ENCODE data around the gene USP51.
"Not testable (repeated sequence)": the region's sequence is repeated elsewhere in the genome, so short reads cannot be mapped to it uniquely, and the experiment has no call there.

Gene USP51

GRCh38 chrX:55489314-55490009, at the start of gene USP51:
USP51 (minus strand) TSS chrX:55489848; CDS start chrX:55488939, 909 bp downstream.
- FAIRE-seq: peak; percentile 85

GRCh38 chrX:55524487-55524886, 34.8 kb upstream of the USP51 start:
- FAIRE-seq (no peak), DNase-seq (ENCODE audit: insufficient read length, low spot score) (no peak)

More at GRCh38 chrX:55489314-55490009, at the start of gene USP51:
- DNase-seq (ENCODE audit: insufficient read length, low spot score): peak; percentile 9

GRCh38 chrX:55523356-55523755, 33.7 kb upstream of the USP51 start:
- DNase-seq (ENCODE audit: insufficient read length, low spot score) (no peak), FAIRE-seq (no peak)

GRCh38 chrX:55522596-55523276, 33.1 kb upstream of the USP51 start:
- DNase-seq (ENCODE audit: insufficient read length, low spot score) (no peak), FAIRE-seq (no peak)

- no peak for FAIRE-seq
Measured at GRCh38 chrX:55521687-55522086, 32.0 kb upstream of the USP51 start.

GRCh38 chrX:55516794-55517481, 27.3 kb upstream of the USP51 start:
- peak; percentile 100 for FAIRE-seq
- DNase-seq (ENCODE audit: insufficient read length, low spot score): not testable (repeated sequence)

More at GRCh38 chrX:55521687-55522086, 32.0 kb upstream of the USP51 start:
- no peak for DNase-seq (ENCODE audit: insufficient read length, low spot score)

GRCh38 chrX:55513045-55513737, 23.5 kb upstream of the USP51 start:
- FAIRE-seq; DNase-seq (ENCODE audit: insufficient read length, low spot score): not testable (repeated sequence)

- FAIRE-seq: peak; percentile 78
- not testable (repeated sequence) for DNase-seq (ENCODE audit: insufficient read length, low spot score)
Measured at GRCh38 chrX:55508410-55509152, 18.9 kb upstream of the USP51 start.

GRCh38 chrX:55507699-55508098, 18.1 kb upstream of the USP51 start:
- DNase-seq (ENCODE audit: insufficient read length, low spot score): not testable (repeated sequence)
- peak; percentile 45 for FAIRE-seq

- peak; percentile 67 for FAIRE-seq
- not testable (repeated sequence) for DNase-seq (ENCODE audit: insufficient read length, low spot score)
Measured at GRCh38 chrX:55507010-55507409, 17.4 kb upstream of the USP51 start.

GRCh38 chrX:55490974-55491373, 1.3 kb upstream of the USP51 start:
- DNase-seq (ENCODE audit: insufficient read length, low spot score) (no peak), FAIRE-seq (no peak)

GRCh38 chrX:55490121-55490520, 473 bp upstream of the USP51 start:
- FAIRE-seq (no peak), DNase-seq (ENCODE audit: insufficient read length, low spot score) (no peak)

GRCh38 chrX:55488593-55489313, 895 bp downstream of the USP51 start:
- FAIRE-seq (peak; percentile 89), DNase-seq (ENCODE audit: insufficient read length, low spot score) (peak; percentile 23)

- DNase-seq (ENCODE audit: insufficient read length, low spot score) (no peak), FAIRE-seq (peak; percentile 84)
Measured at GRCh38 chrX:55488006-55488592, 1.5 kb downstream of the USP51 start.

GRCh38 chrX:55487143-55487542, 2.5 kb downstream of the USP51 start:
- FAIRE-seq: no peak
- DNase-seq (ENCODE audit: insufficient read length, low spot score): no peak

GRCh38 chrX:55486736-55487135, 2.9 kb downstream of the USP51 start:
- DNase-seq (ENCODE audit: insufficient read length, low spot score): no peak

GRCh38 chrX:55484948-55485347, 4.7 kb downstream of the USP51 start:
- FAIRE-seq: no peak
- DNase-seq (ENCODE audit: insufficient read length, low spot score): no peak

More at GRCh38 chrX:55486736-55487135, 2.9 kb downstream of the USP51 start:
- peak; percentile 84 for FAIRE-seq

- FAIRE-seq: no peak
- DNase-seq (ENCODE audit: insufficient read length, low spot score): no peak
Measured at GRCh38 chrX:55480390-55481062, 9.1 kb downstream of the USP51 start.

All from GM19239 (cell line).